CD4-positive, alpha-beta T cell (primary cell): ENCODE data around the gene SERINC2. TPM values are rescaled to one million over a fixed set of nuclear protein-coding genes. Genes with fewer than 3 reads are reported as not detected.

Experiments used
- ATAC-seq: fragments of 200-7000 bp; cut with Tn5 transposase; one replicate; pipeline ENCODE4 v1.10.0; 2022; ENCODE audit warnings: mild to moderate bottlenecking; ENCODE audit not compliant: poor library complexity
- CTCF ChIA-PET: fragments of 350-600 bp; sonication (Branson Sonifier 250); formaldehyde crosslinking; loops from one replicate; lab custom pipeline; 2021; ENCODE audit warnings: antibody characterized with exemption, inconsistent platforms; lab: Charles Lee
- POLR2A ChIA-PET: fragments of 350-600 bp; sonication (Branson Sonifier 250); formaldehyde crosslinking; loops from one replicate; lab custom pipeline; 2021; ENCODE audit warnings: antibody characterized with exemption, inconsistent platforms; lab: Charles Lee
- DNase-seq, 14 experiments: peaks; one replicate each; pipeline ENCODE4 v3.0.0-alpha.2; 2013 to 2020; ENCODE audit warnings: mixed read lengths in 2 of 14
- H3K27ac ChIP-seq, 2 donors: one replicate each; pipeline versions ENCODE4 v1.5.1 to v1.7.0; 2013; ENCODE audit warnings: low read length in 2 of 2, low read depth in 1 of 2, mild to moderate bottlenecking in 1 of 2
- H3K27me3 ChIP-seq, 2 experiments: 1 replicate in 1 of 2; 2 replicates in 1 of 2; pipeline versions ENCODE4 v1.6.1 to v1.7.0; 2013; ENCODE audit warnings: low read length in 2 of 2, control low read depth in 1 of 2, mild to moderate bottlenecking in 1 of 2, moderate library complexity in 1 of 2; ENCODE audit not compliant: insufficient read depth in 2 of 2, control insufficient read depth in 1 of 2
- H3K36me3 ChIP-seq: one replicate; pipeline ENCODE4 v1.6.1; 2013; ENCODE audit warnings: low read length, control low read depth; ENCODE audit not compliant: insufficient read depth
- H3K4me1 ChIP-seq: one replicate; pipeline ENCODE4 v1.6.1; 2013; ENCODE audit warnings: low read length, control low read depth; ENCODE audit not compliant: insufficient read depth
- H3K4me3 ChIP-seq: one replicate; pipeline ENCODE4 v1.5.1; 2013; ENCODE audit warnings: mild to moderate bottlenecking, low read length, moderate library complexity
- H3K9me3 ChIP-seq, 2 experiments: 1 replicate in 1 of 2; 2 replicates in 1 of 2; pipeline versions ENCODE4 v1.6.1 to v1.7.0; 2013; ENCODE audit warnings: low read length in 2 of 2, mild to moderate bottlenecking in 2 of 2, control low read depth in 1 of 2, moderate library complexity in 1 of 2; ENCODE audit not compliant: control insufficient read depth in 1 of 2, insufficient read depth in 1 of 2
- H3K27ac Mint-ChIP-seq: one replicate; pipeline ENCODE4 v1.8.0; 2020; ENCODE audit warnings: mixed read lengths
- H3K27me3 Mint-ChIP-seq: one replicate; pipeline ENCODE4 v1.8.0; 2021; ENCODE audit warnings: mixed read lengths
- H3K36me3 Mint-ChIP-seq: one replicate; pipeline ENCODE4 v1.8.0; 2021; ENCODE audit warnings: low read depth, mixed read lengths
- H3K4me1 Mint-ChIP-seq: one replicate; pipeline ENCODE4 v1.8.0; 2021; ENCODE audit warnings: low read depth, mixed read lengths
- H3K4me3 Mint-ChIP-seq: one replicate; pipeline ENCODE4 v1.8.0; 2020; ENCODE audit warnings: mild to moderate bottlenecking, mixed read lengths
- H3K9me3 Mint-ChIP-seq: one replicate; pipeline ENCODE4 v1.8.0; 2020; ENCODE audit warnings: mixed read lengths
- intact Hi-C, 2 experiments: fragments of 100-400 bp; cut with DNase I in 1 of 2; cut with micrococcal nuclease in 1 of 2; formaldehyde crosslinking; loops; one replicate each; pipeline versions ENCODE4 v1.15.1 to v1.9.0; 2023 to 2025; cut with DNase I, micrococcal nuclease
- total RNA-seq, 174 experiments: library from RNA in 2 of 174; stranded (reverse) in 2 of 174; gene quantifications; one replicate each; pipeline ENCODE4 v1.2.3 and lab custom pipeline; 2021 to 2026
- TF ChIP-seq, protein P1 (sequence below): fragments of 200-600 bp; IDR thresholded peaks from one replicate; pipeline ENCODE4 v1.8.0; 2022; ENCODE audit warnings: antibody characterized with exemption, mild to moderate bottlenecking

Gene SERINC2
- total RNA-seq, 2 experiments from 2014 or later: 0.11 TPM; not detected in 1

DNA sequence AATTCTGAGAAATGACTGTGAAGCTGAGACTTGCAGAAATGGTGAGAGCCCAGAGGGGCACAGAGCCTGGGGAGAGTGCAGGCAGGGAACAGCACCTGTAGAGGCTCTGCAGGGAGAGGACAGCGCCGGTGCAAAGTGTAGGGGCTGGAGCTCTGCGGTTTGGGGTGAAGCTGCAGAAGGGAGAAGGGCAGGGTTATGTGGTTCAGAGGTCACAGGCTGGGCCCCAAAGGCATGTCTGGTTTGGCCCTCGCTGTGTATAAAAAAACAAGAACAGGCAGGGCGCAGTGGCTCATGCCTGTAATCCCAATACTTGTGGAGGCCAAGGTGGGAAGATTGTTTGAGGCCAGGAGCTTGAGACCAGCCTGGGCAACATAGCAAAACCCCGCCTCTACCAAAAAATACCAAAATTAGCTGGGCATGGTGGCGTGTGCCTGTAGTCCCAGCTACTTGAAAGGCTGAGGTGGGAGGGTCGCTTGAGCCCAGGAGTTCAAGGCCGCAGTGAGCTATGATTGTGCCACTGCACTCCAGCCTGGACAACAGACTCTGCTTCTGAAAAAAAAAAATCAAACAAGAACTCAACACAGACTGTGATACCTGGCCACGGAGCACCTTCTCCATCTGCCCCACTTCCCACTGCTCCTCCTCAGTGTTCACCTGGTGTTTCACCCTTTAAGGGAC is 29.1 kb downstream of the SERINC2 start:
- H3K4me3 ChIP-seq: no peak overlapping the region
- intact Hi-C loops: no loop called here
- H3K27me3 ChIP-seq: no peaks in the 10 kb centered on the region
- H3K27ac Mint-ChIP-seq: no peak overlapping the region
- ATAC-seq (no peak), DNase-seq (no peak)
- no peaks in the 10 kb centered on the region for H3K27me3 Mint-ChIP-seq
- no peaks in the 10 kb centered on the region for H3K36me3 ChIP-seq
- TF ChIP-seq, protein P1, sequence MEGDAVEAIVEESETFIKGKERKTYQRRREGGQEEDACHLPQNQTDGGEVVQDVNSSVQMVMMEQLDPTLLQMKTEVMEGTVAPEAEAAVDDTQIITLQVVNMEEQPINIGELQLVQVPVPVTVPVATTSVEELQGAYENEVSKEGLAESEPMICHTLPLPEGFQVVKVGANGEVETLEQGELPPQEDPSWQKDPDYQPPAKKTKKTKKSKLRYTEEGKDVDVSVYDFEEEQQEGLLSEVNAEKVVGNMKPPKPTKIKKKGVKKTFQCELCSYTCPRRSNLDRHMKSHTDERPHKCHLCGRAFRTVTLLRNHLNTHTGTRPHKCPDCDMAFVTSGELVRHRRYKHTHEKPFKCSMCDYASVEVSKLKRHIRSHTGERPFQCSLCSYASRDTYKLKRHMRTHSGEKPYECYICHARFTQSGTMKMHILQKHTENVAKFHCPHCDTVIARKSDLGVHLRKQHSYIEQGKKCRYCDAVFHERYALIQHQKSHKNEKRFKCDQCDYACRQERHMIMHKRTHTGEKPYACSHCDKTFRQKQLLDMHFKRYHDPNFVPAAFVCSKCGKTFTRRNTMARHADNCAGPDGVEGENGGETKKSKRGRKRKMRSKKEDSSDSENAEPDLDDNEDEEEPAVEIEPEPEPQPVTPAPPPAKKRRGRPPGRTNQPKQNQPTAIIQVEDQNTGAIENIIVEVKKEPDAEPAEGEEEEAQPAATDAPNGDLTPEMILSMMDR: no peak
- H3K4me1 Mint-ChIP-seq: no peaks in the 10 kb centered on the region
- no peaks in the 10 kb centered on the region for H3K9me3 ChIP-seq
- no peaks in the 10 kb centered on the region for H3K9me3 Mint-ChIP-seq
- POLR2A ChIA-PET: no interaction called here
- H3K4me1 ChIP-seq: no peaks in the 10 kb centered on the region
- H3K27ac ChIP-seq: no peak overlapping the region
- no peak overlapping the region for H3K4me3 Mint-ChIP-seq
- CTCF ChIA-PET: no interaction called here
- H3K36me3 Mint-ChIP-seq: no peaks in the 10 kb centered on the region

DNA sequence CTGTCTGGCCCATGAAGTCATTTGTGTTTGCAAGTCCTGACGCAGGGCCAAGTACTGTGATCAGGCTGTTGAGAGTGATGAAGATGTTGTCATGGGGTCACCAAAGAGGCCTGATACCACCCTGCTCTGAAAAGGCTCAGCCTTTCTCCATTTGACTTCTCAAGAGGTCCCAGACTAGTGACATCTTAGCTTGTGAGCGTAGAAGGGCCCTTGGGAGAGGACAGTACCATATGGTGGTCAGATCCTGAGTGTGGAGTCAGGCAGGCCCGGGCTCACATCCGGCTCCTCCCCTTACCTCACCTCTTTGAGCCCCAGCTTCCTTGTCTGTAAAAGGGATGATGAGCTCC is 29.6 kb downstream of the SERINC2 start:
- ChIA-PET POLR2A (no interaction called here), CTCF (no interaction called here)
- intact Hi-C loops: no loop called here
- no peaks in the 10 kb centered on the region for H3K9me3 Mint-ChIP-seq
- DNase-seq: no peak
- ATAC-seq: no peak
- TF ChIP-seq, protein P1: no peak
- no peaks in the 10 kb centered on the region for H3K4me1 Mint-ChIP-seq
- H3K36me3 Mint-ChIP-seq: no peaks in the 10 kb centered on the region
- H3K27ac ChIP-seq: no peak overlapping the region
- H3K36me3 ChIP-seq: no peaks in the 10 kb centered on the region
- H3K9me3 ChIP-seq: no peaks in the 10 kb centered on the region
- H3K27me3 Mint-ChIP-seq: no peaks in the 10 kb centered on the region
- no peak overlapping the region for H3K27ac Mint-ChIP-seq
- no peaks in the 10 kb centered on the region for H3K27me3 ChIP-seq
- H3K4me3 ChIP-seq: no peak overlapping the region
- H3K4me3 Mint-ChIP-seq: no peak overlapping the region
- no peaks in the 10 kb centered on the region for H3K4me1 ChIP-seq

DNA sequence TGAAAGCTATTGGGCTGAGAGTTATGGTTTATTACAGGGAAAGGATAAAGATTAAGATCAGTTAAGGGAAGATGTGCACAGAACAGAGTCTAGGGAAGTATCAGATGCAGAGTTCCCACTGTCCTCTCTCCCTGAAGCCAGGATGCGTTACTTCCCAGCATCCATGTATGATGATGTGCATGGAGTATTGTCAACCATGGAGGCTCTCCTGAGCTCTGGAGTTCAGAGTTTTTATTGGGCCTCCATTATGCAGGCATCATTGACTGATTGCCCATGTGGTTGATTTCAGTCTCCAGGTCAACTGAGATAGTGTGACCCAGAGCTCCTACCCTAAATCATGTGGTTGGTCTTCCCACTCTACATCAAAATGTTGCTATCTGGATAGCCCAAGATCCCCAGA is 30.7 kb downstream of the SERINC2 start:
- no peak for ATAC-seq
- Mint-ChIP-seq H3K27ac (no peak overlapping the region), H3K9me3 (no peaks in the 10 kb centered on the region), H3K36me3 (no peaks in the 10 kb centered on the region), H3K4me3 (no peak overlapping the region), H3K4me1 (no peaks in the 10 kb centered on the region), H3K27me3 (peaks cover 6% of the 10 kb centered on the region)
- Histone ChIP-seq H3K36me3 (no peaks in the 10 kb centered on the region), H3K9me3 (no peaks in the 10 kb centered on the region), H3K27ac (no peak overlapping the region), H3K4me1 (no peaks in the 10 kb centered on the region), H3K4me3 (no peak overlapping the region), H3K27me3 (no peaks in the 10 kb centered on the region)
- TF ChIP-seq, protein P1: no peak
- no peak for DNase-seq
- ChIA-PET POLR2A (no interaction called here), CTCF (no interaction called here)
- intact Hi-C loops: no loop called here
